H1 (cell line): Measurements from ENCODE around the gene KCNC4. TPM values are rescaled to one million over a fixed set of nuclear protein-coding genes. Genes with fewer than 3 reads are reported as not detected.

Source experiments
- FOSL1 ChIP-seq: IDR thresholded peaks from 2 replicates; pipeline ENCODE4 v1.6.1; 2011; ENCODE audit warnings: mild to moderate bottlenecking, low read depth, low read length, moderate library complexity; ENCODE audit not compliant: insufficient read depth
- KDM5A ChIP-seq: fragments of 200-600 bp; IDR thresholded peaks from 2 replicates; pipeline ENCODE4 v1.7.1; 2012; ENCODE audit warnings: mild to moderate bottlenecking, low read length, inconsistent platforms, mixed read lengths
- RBBP5 ChIP-seq: IDR thresholded peaks from 2 replicates; pipeline ENCODE4 v1.7.1; 2012; ENCODE audit warnings: low read depth, mild to moderate bottlenecking, inconsistent platforms, low read length, moderate library complexity, borderline replicate concordance
- RNF2 ChIP-seq: fragments of 200-900, 300-1000 bp; sonication (generic); IDR thresholded peaks from 2 replicates; pipeline ENCODE4 v1.7.1; 2016; ENCODE audit warnings: borderline replicate concordance, low read depth, mild to moderate bottlenecking, antibody characterized with exemption, low read length; ENCODE audit not compliant: poor library complexity, severe bottlenecking; ENCODE audit errors: missing control alignments
- TAF7 ChIP-seq: optimal IDR thresholded peaks from 2 replicates; pipeline ENCODE3; 2011; ENCODE audit warnings: low read depth, mild to moderate bottlenecking, inconsistent platforms, low read length, moderate library complexity, borderline replicate concordance
- polyA plus RNA-seq, 7 experiments: library from polyadenylated mRNA; depleted of rRNA in 3 of 7; stranded (reverse) in 5 of 7; unstranded in 2 of 7; fragments of >200 nt in 5 of 7; fragments of 200-250 nt in 2 of 7; gene quantifications; 1 replicate in 5 of 7; 2 replicates in 1 of 7; 4 replicates in 1 of 7; pipeline versions ENCODE4 v1.2.1 to v1.2.3, GENCODE V29; 2011 to 2013; ENCODE audit warnings: missing spikeins in 2 of 7, mixed read lengths in 2 of 7
- total RNA-seq: library from RNA; stranded (reverse); fragmentation: NEBNext Ultra II Directional; extraction: Animal tissue kit (Norgen Biotek cat#: 25700); gene quantifications from 2 replicates; pipeline ENCODE4 v1.2.1, GENCODE V29; 2021

The KCNC4 gene
- total and polyA plus RNA-seq, 2 of the 8 experiments (the other 6 are each of a cell fraction or from before 2014, with no cell fraction given) = 8.1 to 11.2 TPM

DNA sequence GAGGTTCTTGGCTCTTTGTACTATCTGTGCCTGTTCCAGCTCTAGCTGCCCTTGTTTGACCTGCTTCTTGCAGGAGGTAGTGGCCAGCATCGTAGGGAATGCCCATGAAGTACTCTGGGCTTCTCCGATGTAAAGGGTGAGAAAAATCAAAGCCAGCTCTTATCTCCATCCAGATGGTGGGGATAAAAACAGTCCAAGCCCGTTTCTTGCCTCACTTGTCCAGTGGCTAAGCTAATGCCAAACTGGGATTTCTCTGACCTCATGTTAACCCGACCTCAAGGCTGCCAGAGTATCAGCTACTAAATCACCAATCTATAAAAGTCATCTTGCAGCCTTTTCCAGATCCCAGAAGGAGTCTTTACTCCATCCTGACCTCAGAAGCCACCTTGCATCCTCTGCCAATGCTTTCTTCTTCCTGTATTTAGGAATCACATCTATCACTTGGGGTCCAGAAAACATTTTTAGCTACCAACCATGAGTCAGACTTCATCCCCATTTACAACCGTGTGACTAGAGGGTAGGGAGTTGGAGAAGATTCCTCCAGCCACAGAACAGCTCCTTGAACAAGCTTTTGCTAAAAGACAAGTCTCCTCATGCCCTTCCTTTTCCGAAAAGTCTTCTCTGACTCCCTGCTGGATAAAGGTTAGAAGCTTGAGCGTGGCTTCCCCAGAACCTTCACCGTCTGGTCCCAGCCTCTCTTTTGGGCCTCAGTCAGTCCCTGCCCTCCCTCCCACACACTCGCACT is 35.9 kb downstream of the KCNC4 start (continued):
- no peak for TF ChIP-seq RBBP5
- no peak for TF ChIP-seq TAF7
- TF ChIP-seq FOSL1 = no peak
- TF ChIP-seq KDM5A = no peak
- TF ChIP-seq RNF2 = no peak
